GM12891 (cell line): ENCODE results near the gene PPP2R2B.
"Not testable (repeated sequence)": the region's sequence is repeated elsewhere in the genome, so short reads cannot be mapped to it uniquely, and the experiment has no call there.

Source experiments
- DNase-seq: peaks from one replicate; pipeline ENCODE4 v3.0.0; 2011; ENCODE audit warnings: low spot score; ENCODE audit not compliant: insufficient read length
- FAIRE-seq: peaks from 2 replicates; lab custom pipeline; 2011; peaks lifted over from hg19 to GRCh38; lab: Jason Lieb, UNC
- PAX5 ChIP-seq: IDR thresholded peaks from 2 replicates; pipeline ENCODE4 v1.6.1; 2011; ENCODE audit warnings: low read length, moderate library complexity, mild to moderate bottlenecking; ENCODE audit not compliant: insufficient read depth, severe bottlenecking
- POLR2A ChIP-seq: IDR thresholded peaks from 2 replicates; pipeline ENCODE4 v1.6.1; 2011; ENCODE audit warnings: low read depth, low read length, control low read depth
- POLR2AphosphoS5 ChIP-seq: IDR thresholded peaks from 2 replicates; pipeline ENCODE4 v1.6.1; 2011; ENCODE audit warnings: low read depth, low read length, control low read depth
- POU2F2 ChIP-seq: IDR thresholded peaks from 2 replicates; pipeline ENCODE4 v1.6.1; 2011; ENCODE audit warnings: low read depth, mild to moderate bottlenecking, control low read depth, low read length, moderate library complexity
- SPI1 ChIP-seq: IDR thresholded peaks from 2 replicates; pipeline ENCODE4 v1.6.1; 2011; ENCODE audit warnings: low read depth, low read length, control low read depth
- TAF1 ChIP-seq: IDR thresholded peaks from 2 replicates; pipeline ENCODE4 v1.6.1; 2011; ENCODE audit warnings: low read depth, low read length, control low read depth

Gene PPP2R2B

GRCh38 chr5:146564007-146564762 lies 314.4 kb downstream of the PPP2R2B start:
- FAIRE-seq (no peak), DNase-seq (no peak)
- TF ChIP-seq TAF1 (no peak), PAX5 (no peak), SPI1 (no peak)

- no peak for TF ChIP-seq POU2F2
- no peak for TF ChIP-seq SPI1
- no peak for DNase-seq
- FAIRE-seq, result no peak
Measured at GRCh38 chr5:146562461-146562860, 316.1 kb downstream of the PPP2R2B start.

GRCh38 chr5:146561711-146562110 lies 316.8 kb downstream of the PPP2R2B start:
- TF ChIP-seq PAX5 (no peak), TAF1 (no peak), POU2F2 (no peak), POLR2A (no peak), POLR2AphosphoS5 (no peak), SPI1 (no peak)
- no peak for FAIRE-seq
- DNase-seq, result no peak

- no peak for FAIRE-seq
- TF ChIP-seq TAF1, result no peak
- TF ChIP-seq POLR2A, result no peak
- no peak for TF ChIP-seq PAX5
- TF ChIP-seq POU2F2, result no peak
- no peak for TF ChIP-seq POLR2AphosphoS5
- TF ChIP-seq SPI1, result no peak
- no peak for DNase-seq
Measured at GRCh38 chr5:146560205-146560812, 318.2 kb downstream of the PPP2R2B start.

- not testable (repeated sequence) for DNase-seq, FAIRE-seq
Measured at GRCh38 chr5:146556884-146557283, 321.7 kb downstream of the PPP2R2B start.

GRCh38 chr5:146553446-146553845 lies 325.1 kb downstream of the PPP2R2B start:
- DNase-seq (no peak), FAIRE-seq (no peak)
- TF ChIP-seq TAF1, result no peak

GRCh38 chr5:146549615-146550014 lies 328.9 kb downstream of the PPP2R2B start:
- no peak for TF ChIP-seq SPI1
- TF ChIP-seq POU2F2, result no peak
- TF ChIP-seq PAX5, result no peak
- no peak for TF ChIP-seq TAF1
- no peak for TF ChIP-seq POLR2AphosphoS5
- TF ChIP-seq POLR2A, result no peak
- FAIRE-seq (no peak), DNase-seq (no peak)

GRCh38 chr5:146548781-146549449 lies 329.6 kb downstream of the PPP2R2B start:
- DNase-seq (no peak), FAIRE-seq (no peak)
- no peak for TF ChIP-seq POU2F2
- TF ChIP-seq POLR2A, result no peak
- no peak for TF ChIP-seq POLR2AphosphoS5
- TF ChIP-seq PAX5, result no peak
- no peak for TF ChIP-seq SPI1
- TF ChIP-seq TAF1, result no peak

- DNase-seq (no peak), FAIRE-seq (no peak)
- TF ChIP-seq PAX5, result no peak
- TF ChIP-seq SPI1, result no peak
- no peak for TF ChIP-seq POLR2A
- TF ChIP-seq POLR2AphosphoS5, result no peak
- TF ChIP-seq TAF1, result no peak
- TF ChIP-seq POU2F2, result no peak
Measured at GRCh38 chr5:146544232-146544631, 334.3 kb downstream of the PPP2R2B start.

- FAIRE-seq, result peak; percentile 51
- TF ChIP-seq PAX5 (no peak), POLR2A (no peak), POLR2AphosphoS5 (no peak), SPI1 (no peak), POU2F2 (no peak)
- peak; percentile 41 for DNase-seq
Measured at GRCh38 chr5:146541958-146542849, 336.4 kb downstream of the PPP2R2B start.
